B cell (primary cell): Measurements from ENCODE around the gene TPSAB1. TPM values are rescaled to one million over a fixed set of nuclear protein-coding genes. Genes with fewer than 3 reads are reported as not detected.

Experiments used
- ATAC-seq: fragments of 200-7000 bp; cut with Tn5 transposase; one replicate; pipeline ENCODE4 v1.10.0; 2021; ENCODE audit warnings: low read depth, mild to moderate bottlenecking, moderate number of reproducible peaks, moderate library complexity
- CTCF ChIA-PET: fragments of 350-600 bp; sonication (Branson Sonifier 250); formaldehyde crosslinking; loops from one replicate; lab custom pipeline; 2021; ENCODE audit warnings: antibody characterized with exemption, inconsistent platforms; lab: Charles Lee
- POLR2A ChIA-PET: fragments of 350-600 bp; sonication (Branson Sonifier 250); formaldehyde crosslinking; loops from one replicate; lab custom pipeline; 2021; ENCODE audit warnings: antibody characterized with exemption; lab: Charles Lee
- DNase-seq: peaks from one replicate; pipeline ENCODE4 v3.0.0; 2013
- H2AFZ ChIP-seq: 2 replicates; pipeline ENCODE4 v1.6.1; 2012; ENCODE audit warnings: mild to moderate bottlenecking, low read depth, low read length; ENCODE audit not compliant: insufficient read depth, poor library complexity, severe bottlenecking
- H3K27ac ChIP-seq, 2 donors: 1 replicate in 1 of 2; 2 replicates in 1 of 2; pipeline ENCODE4 v1.5.1; 2012 to 2013; ENCODE audit warnings: low read length in 2 of 2, mild to moderate bottlenecking in 2 of 2, moderate library complexity in 1 of 2
- H3K27me3 ChIP-seq, 4 experiments: fragments of 200-600 bp in 1 of 4; sonication (generic) in 1 of 4; replicated peaks in 1 of 4; 1 replicate in 2 of 4; 2 replicates in 2 of 4; pipeline versions ENCODE4 v1.6.1 to v1.7.0; 2013 to 2016; ENCODE audit warnings: low read length in 3 of 4, mild to moderate bottlenecking in 2 of 4, mixed read lengths in 1 of 4, moderate library complexity in 1 of 4; ENCODE audit not compliant: insufficient read depth in 4 of 4, control insufficient read depth in 3 of 4; ENCODE audit errors: control extremely low read depth in 1 of 4
- H3K36me3 ChIP-seq, 2 experiments: replicated peaks in 1 of 2; 1 replicate in 1 of 2; 2 replicates in 1 of 2; pipeline versions ENCODE4 v1.6.1 to v1.7.1; 2013; ENCODE audit warnings: low read length in 1 of 2; ENCODE audit not compliant: insufficient read depth in 2 of 2, control insufficient read depth in 1 of 2; ENCODE audit errors: control extremely low read depth in 1 of 2, extremely low read depth in 1 of 2
- H3K4me1 ChIP-seq, 2 donors: fragments of 200-600 bp in 1 of 2; sonication (generic) in 1 of 2; 1 replicate in 1 of 2; 2 replicates in 1 of 2; pipeline versions ENCODE4 v1.5.1 to v1.6.1; 2013 to 2017; ENCODE audit warnings: low read length in 2 of 2; ENCODE audit not compliant: control insufficient read depth in 2 of 2, insufficient read depth in 2 of 2
- H3K4me2 ChIP-seq: replicated peaks from 2 replicates; pipeline ENCODE3; 2012; ENCODE audit warnings: mild to moderate bottlenecking, low read depth, low read length; ENCODE audit not compliant: poor library complexity, severe bottlenecking
- H3K4me3 ChIP-seq, 5 experiments: fragments of 200-600 bp in 1 of 5; sonication (generic) in 1 of 5; 1 replicate in 3 of 5; 2 replicates in 2 of 5; pipeline versions ENCODE4 v1.5.1 to v1.7.0; 2011 to 2016; ENCODE audit warnings: low read length in 4 of 5, mild to moderate bottlenecking in 4 of 5, low read depth in 2 of 5, control low read depth in 1 of 5, moderate library complexity in 1 of 5; ENCODE audit not compliant: insufficient read depth in 1 of 5; ENCODE audit errors: control extremely low read depth in 1 of 5, extremely low read depth in 1 of 5
- H3K79me2 ChIP-seq: fragments of 200-600 bp; sonication (generic); one replicate; pipeline ENCODE4 v1.6.0; 2016; ENCODE audit warnings: low read length; ENCODE audit not compliant: control insufficient read depth, insufficient read depth
- H3K9ac ChIP-seq: fragments of 200-600 bp; sonication (generic); 2 replicates; pipeline ENCODE4 v1.6.1; 2017; ENCODE audit warnings: mild to moderate bottlenecking, low read length, moderate library complexity
- H3K9me3 ChIP-seq, 3 donors: one replicate each; pipeline versions ENCODE4 v1.6.1 to v1.7.1; 2013; ENCODE audit warnings: low read length in 2 of 3; ENCODE audit not compliant: control insufficient read depth in 2 of 3, insufficient read depth in 1 of 3; ENCODE audit errors: control extremely low read depth in 1 of 3
- H4K20me1 ChIP-seq: 2 replicates; pipeline ENCODE4 v1.6.0; 2012; ENCODE audit warnings: mild to moderate bottlenecking, low read length; ENCODE audit not compliant: insufficient read depth, control insufficient read depth, poor library complexity, severe bottlenecking
- H3K27ac Mint-ChIP-seq: one replicate; pipeline ENCODE4 v1.8.0; 2021; ENCODE audit warnings: mixed read lengths
- H3K27me3 Mint-ChIP-seq: one replicate; pipeline ENCODE4 v1.8.0; 2021; ENCODE audit warnings: mixed read lengths
- H3K4me1 Mint-ChIP-seq: one replicate; pipeline ENCODE4 v1.8.0; 2021; ENCODE audit warnings: mixed read lengths
- H3K4me3 Mint-ChIP-seq: one replicate; pipeline ENCODE4 v1.8.0; 2021; ENCODE audit warnings: mixed read lengths
- H3K9me3 Mint-ChIP-seq: one replicate; pipeline ENCODE4 v1.8.0; 2022; ENCODE audit warnings: mixed read lengths; ENCODE audit not compliant: insufficient read depth
- EZH2 ChIP-seq: IDR thresholded peaks from 2 replicates; pipeline ENCODE4 v1.6.1; 2012; ENCODE audit warnings: borderline replicate concordance, low read depth, mild to moderate bottlenecking, moderate library complexity, low read length; ENCODE audit not compliant: insufficient read depth, poor library complexity, severe bottlenecking
- WGBS: methylation state at CpG from one replicate; pipeline ENCODE4 v1.1.5; 2013; ENCODE audit warnings: missing lambda C conversion rate; ENCODE audit not compliant: insufficient coverage; 5-methylcytosine and 5-hydroxymethylcytosine counted together
- intact Hi-C: fragments of 100-400 bp; cut with micrococcal nuclease; formaldehyde crosslinking; loops from one replicate; pipeline ENCODE4 v1.10.0; 2022
- polyA plus RNA-seq: library from polyadenylated mRNA; depleted of rRNA; stranded (reverse); fragments of >200 nt; gene quantifications from 2 replicates; pipeline ENCODE4 v1.2.3, GENCODE V29; 2012
- total RNA-seq, 2 donors: library from RNA; stranded (reverse); fragments of 120-200 nt in 1 of 2; gene quantifications; 1 replicate in 1 of 2; 2 replicates in 1 of 2; pipeline versions ENCODE4 v1.2.3 to v1.2.4, GENCODE V29; 2013 to 2022
- TF ChIP-seq, protein P1 (sequence below): fragments of 200-600 bp; IDR thresholded peaks from one replicate; pipeline ENCODE4 v1.8.0; 2022; ENCODE audit warnings: antibody characterized with exemption, mild to moderate bottlenecking

The TPSAB1 gene
- total and polyA plus RNA-seq, 2 donors (not counting 1 experiment from before 2014, with no cell fraction given) = not detected

DNA sequence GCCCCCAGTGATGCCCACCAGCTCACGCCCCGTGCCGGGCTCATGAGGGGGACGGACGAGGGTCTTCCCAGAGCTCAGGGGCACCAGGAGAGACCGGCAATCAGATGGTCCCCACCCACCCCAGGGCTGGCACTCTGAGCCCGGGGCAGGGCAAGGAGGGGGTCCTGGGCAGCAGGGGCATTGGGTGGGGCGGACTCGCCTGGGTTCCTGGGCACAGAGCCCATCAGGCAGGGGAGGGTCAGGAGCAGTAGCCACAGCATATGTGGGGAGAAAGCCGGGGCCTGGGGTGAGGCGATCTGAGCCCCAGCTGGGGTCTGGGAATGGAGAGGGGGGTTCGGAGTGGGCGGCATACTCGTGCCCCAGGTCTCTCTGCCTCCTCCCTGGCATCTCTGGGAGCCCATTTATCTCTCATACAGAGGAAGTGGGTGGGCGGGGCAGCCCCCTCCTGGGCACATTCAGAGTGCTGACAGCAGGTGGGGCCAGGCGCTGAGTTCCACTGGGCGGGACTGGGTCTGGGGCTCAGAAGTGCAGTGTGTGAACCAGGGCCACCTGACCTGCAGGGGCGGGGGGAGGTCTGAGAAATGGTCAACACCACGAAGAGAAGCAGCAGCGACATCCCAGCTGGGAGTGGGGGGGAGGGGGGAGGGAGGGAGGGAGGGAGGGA lies 48.4 kb downstream of the TPSAB1 start:
- Histone ChIP-seq H2AFZ (no peak overlapping the region), H3K4me1 (peaks cover 12% of the 10 kb centered on the region in 2 donors), H3K9me3 (peaks cover 0 to 6% (median 0%) of the 10 kb centered on the region in 3 donors), H4K20me1 (no peaks in the 10 kb centered on the region), H3K36me3 (no peaks in the 10 kb centered on the region), H3K27ac (no peak overlapping the region), H3K27me3 (peaks cover 0 to 35% (median 8%) of the 10 kb centered on the region in 4 experiments), H3K9ac (no peak overlapping the region), H3K4me3 (no peak overlapping the region), H3K79me2 (no peaks in the 10 kb centered on the region), H3K4me2 (no peak overlapping the region)
- peak; percentile 51 for ATAC-seq
- Mint-ChIP-seq H3K4me1 (peaks cover 4% of the 10 kb centered on the region), H3K27ac (no peak overlapping the region), H3K9me3 (no peaks in the 10 kb centered on the region), H3K4me3 (no peak overlapping the region), H3K27me3 (peaks cover 23% of the 10 kb centered on the region)
- TF ChIP-seq EZH2 = no peak
- TF ChIP-seq, protein P1, sequence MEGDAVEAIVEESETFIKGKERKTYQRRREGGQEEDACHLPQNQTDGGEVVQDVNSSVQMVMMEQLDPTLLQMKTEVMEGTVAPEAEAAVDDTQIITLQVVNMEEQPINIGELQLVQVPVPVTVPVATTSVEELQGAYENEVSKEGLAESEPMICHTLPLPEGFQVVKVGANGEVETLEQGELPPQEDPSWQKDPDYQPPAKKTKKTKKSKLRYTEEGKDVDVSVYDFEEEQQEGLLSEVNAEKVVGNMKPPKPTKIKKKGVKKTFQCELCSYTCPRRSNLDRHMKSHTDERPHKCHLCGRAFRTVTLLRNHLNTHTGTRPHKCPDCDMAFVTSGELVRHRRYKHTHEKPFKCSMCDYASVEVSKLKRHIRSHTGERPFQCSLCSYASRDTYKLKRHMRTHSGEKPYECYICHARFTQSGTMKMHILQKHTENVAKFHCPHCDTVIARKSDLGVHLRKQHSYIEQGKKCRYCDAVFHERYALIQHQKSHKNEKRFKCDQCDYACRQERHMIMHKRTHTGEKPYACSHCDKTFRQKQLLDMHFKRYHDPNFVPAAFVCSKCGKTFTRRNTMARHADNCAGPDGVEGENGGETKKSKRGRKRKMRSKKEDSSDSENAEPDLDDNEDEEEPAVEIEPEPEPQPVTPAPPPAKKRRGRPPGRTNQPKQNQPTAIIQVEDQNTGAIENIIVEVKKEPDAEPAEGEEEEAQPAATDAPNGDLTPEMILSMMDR = no peak
- no peak for DNase-seq
- CTCF ChIA-PET = interaction anchor here (2.0 kb wide), 1 partner anchor 10 kb away, joined by 7 read pairs; no protein-coding TSS in a partner anchor
- POLR2A ChIA-PET = no interaction called here
- WGBS = 50% methylated on average over 10 of the region's 20 CpGs
- intact Hi-C loops = no loop called here

DNA sequence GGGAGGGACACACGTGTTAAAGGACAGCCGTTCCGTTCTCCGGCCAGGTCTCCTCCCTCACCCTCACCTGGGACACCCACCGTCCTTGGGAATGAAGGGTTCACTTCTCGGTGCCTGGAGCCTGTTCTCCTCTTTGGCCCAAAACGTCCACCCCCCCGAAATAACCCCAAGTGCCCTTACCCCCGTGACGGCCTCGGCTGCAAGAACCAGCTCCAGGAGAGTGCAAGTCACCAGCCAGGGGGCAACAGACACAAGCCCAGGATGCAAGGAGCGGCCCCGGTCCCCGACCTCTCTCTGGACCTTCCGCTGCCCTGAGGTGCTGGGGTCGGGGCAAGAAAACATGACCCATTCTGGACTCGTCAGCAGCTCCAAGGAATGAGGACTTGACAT lies 49.0 kb downstream of the TPSAB1 start:
- peaks cover 12 to 15% of the 10 kb centered on the region in 2 donors for H3K4me1 ChIP-seq
- CTCF ChIA-PET = interaction anchor here (1.0 to 2.0 kb wide), 3 partner anchors 10 to 71 kb away, joined by 3 to 7 read pairs (median 3); no protein-coding TSS in a partner anchor
- TF ChIP-seq, protein P1 = no peak
- TF ChIP-seq EZH2 = no peak
- Mint-ChIP-seq H3K4me3 (no peak overlapping the region), H3K9me3 (no peaks in the 10 kb centered on the region), H3K27me3 (peaks cover 23% of the 10 kb centered on the region), H3K4me1 (peaks cover 8% of the 10 kb centered on the region), H3K27ac (no peak overlapping the region)
- H4K20me1 ChIP-seq = no peaks in the 10 kb centered on the region
- no peak overlapping the region for H3K4me3 ChIP-seq
- H2AFZ ChIP-seq = no peak overlapping the region
- no peaks in the 10 kb centered on the region for H3K36me3 ChIP-seq
- WGBS = 11% methylated on average over 15 of the region's 17 CpGs
- intact Hi-C loops = no loop called here
- peaks cover 0 to 37% (median 8%) of the 10 kb centered on the region in 4 experiments for H3K27me3 ChIP-seq
- DNase-seq = no peak
- no peak overlapping the region for H3K9ac ChIP-seq
- no peaks in the 10 kb centered on the region for H3K79me2 ChIP-seq
- H3K27ac ChIP-seq = no peak overlapping the region
- ATAC-seq = no peak
- H3K9me3 ChIP-seq = peaks cover 0 to 6% (median 0%) of the 10 kb centered on the region in 3 donors
- POLR2A ChIA-PET = no interaction called here
- peak overlapping the region; percentile 34 for H3K4me2 ChIP-seq
